Panc1 (cell line): ENCODE data around the gene UBE2R2.
"Not testable (repeated sequence)": the region's sequence is repeated elsewhere in the genome, so short reads cannot be mapped to it uniquely, and the experiment has no call there.

Experiments used
- TF ChIP-seq, protein P1 (sequence below): fragments of 450-650 bp; IDR thresholded peaks from 2 replicates; pipeline ENCODE4 v1.5.1; 2017; ENCODE audit warnings: mild to moderate bottlenecking
- TF ChIP-seq, protein P2 (sequence below), 2 experiments: IDR thresholded peaks; 2 replicates each; pipeline ENCODE4 v1.6.1; 2011 to 2012; ENCODE audit warnings: low read depth in 2 of 2, control low read depth in 1 of 2, low read length in 1 of 2, mild to moderate bottlenecking in 1 of 2, moderate library complexity in 1 of 2; ENCODE audit not compliant: insufficient read depth in 1 of 2

DNA sequence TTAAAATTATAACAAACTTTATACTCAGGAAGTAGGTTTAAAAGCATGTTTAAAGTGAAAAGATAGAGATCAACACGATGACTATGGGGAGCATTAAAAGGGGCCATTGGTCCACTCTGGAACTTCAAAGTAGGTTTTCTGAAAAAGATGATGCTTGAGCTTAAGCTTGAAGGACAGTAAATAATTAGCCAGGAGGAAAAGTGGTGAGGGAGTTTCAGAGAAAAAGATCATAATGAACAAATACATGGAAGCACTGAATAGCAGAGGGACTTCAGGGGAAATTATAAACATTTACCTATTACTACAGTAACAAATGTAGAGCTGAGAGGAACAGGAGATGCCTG lies 8.0 kb upstream of the UBE2R2 start:
- TF ChIP-seq, protein P1, sequence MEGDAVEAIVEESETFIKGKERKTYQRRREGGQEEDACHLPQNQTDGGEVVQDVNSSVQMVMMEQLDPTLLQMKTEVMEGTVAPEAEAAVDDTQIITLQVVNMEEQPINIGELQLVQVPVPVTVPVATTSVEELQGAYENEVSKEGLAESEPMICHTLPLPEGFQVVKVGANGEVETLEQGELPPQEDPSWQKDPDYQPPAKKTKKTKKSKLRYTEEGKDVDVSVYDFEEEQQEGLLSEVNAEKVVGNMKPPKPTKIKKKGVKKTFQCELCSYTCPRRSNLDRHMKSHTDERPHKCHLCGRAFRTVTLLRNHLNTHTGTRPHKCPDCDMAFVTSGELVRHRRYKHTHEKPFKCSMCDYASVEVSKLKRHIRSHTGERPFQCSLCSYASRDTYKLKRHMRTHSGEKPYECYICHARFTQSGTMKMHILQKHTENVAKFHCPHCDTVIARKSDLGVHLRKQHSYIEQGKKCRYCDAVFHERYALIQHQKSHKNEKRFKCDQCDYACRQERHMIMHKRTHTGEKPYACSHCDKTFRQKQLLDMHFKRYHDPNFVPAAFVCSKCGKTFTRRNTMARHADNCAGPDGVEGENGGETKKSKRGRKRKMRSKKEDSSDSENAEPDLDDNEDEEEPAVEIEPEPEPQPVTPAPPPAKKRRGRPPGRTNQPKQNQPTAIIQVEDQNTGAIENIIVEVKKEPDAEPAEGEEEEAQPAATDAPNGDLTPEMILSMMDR = not testable (repeated sequence)
- TF ChIP-seq, protein P2, sequence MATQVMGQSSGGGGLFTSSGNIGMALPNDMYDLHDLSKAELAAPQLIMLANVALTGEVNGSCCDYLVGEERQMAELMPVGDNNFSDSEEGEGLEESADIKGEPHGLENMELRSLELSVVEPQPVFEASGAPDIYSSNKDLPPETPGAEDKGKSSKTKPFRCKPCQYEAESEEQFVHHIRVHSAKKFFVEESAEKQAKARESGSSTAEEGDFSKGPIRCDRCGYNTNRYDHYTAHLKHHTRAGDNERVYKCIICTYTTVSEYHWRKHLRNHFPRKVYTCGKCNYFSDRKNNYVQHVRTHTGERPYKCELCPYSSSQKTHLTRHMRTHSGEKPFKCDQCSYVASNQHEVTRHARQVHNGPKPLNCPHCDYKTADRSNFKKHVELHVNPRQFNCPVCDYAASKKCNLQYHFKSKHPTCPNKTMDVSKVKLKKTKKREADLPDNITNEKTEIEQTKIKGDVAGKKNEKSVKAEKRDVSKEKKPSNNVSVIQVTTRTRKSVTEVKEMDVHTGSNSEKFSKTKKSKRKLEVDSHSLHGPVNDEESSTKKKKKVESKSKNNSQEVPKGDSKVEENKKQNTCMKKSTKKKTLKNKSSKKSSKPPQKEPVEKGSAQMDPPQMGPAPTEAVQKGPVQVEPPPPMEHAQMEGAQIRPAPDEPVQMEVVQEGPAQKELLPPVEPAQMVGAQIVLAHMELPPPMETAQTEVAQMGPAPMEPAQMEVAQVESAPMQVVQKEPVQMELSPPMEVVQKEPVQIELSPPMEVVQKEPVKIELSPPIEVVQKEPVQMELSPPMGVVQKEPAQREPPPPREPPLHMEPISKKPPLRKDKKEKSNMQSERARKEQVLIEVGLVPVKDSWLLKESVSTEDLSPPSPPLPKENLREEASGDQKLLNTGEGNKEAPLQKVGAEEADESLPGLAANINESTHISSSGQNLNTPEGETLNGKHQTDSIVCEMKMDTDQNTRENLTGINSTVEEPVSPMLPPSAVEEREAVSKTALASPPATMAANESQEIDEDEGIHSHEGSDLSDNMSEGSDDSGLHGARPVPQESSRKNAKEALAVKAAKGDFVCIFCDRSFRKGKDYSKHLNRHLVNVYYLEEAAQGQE (IDR thresholded peaks at IDR 0.05; ENCODE audit: insufficient read depth in 1 of 2, low read depth in 2 of 2, low read length in 1 of 2) = not testable (repeated sequence)
